Activated B cell treated with CpG ODN at 0.5 μM for 24 hours (primary cell): ENCODE results near the gene GPR143. TPM values are rescaled to one million over a fixed set of nuclear protein-coding genes. Genes with fewer than 3 reads are reported as not detected.

Source experiments
- ATAC-seq: fragments of 200-7000 bp; cut with Tn5 transposase; one replicate; pipeline ENCODE4 v1.10.0; 2021; ENCODE audit warnings: low read depth, mild to moderate bottlenecking, moderate library complexity
- CTCF ChIA-PET: fragments of 350-600 bp; sonication (Branson Sonifier 250); formaldehyde crosslinking; loops from one replicate; lab custom pipeline; 2021; ENCODE audit warnings: antibody characterized with exemption; lab: Charles Lee
- POLR2A ChIA-PET: fragments of 350-600 bp; sonication (Branson Sonifier 250); formaldehyde crosslinking; loops from one replicate; lab custom pipeline; 2021; ENCODE audit warnings: antibody characterized with exemption; lab: Charles Lee
- DNase-seq: peaks from one replicate; pipeline ENCODE4 v3.0.0; 2022
- H3K27ac Mint-ChIP-seq: one replicate; pipeline ENCODE4 v1.8.0; 2020; ENCODE audit warnings: mixed read lengths
- H3K27me3 Mint-ChIP-seq: one replicate; pipeline ENCODE4 v1.8.0; 2021; ENCODE audit warnings: mixed read lengths
- H3K36me3 Mint-ChIP-seq: one replicate; pipeline ENCODE4 v1.8.0; 2021; ENCODE audit warnings: low read depth, mixed read lengths
- H3K4me1 Mint-ChIP-seq: one replicate; pipeline ENCODE4 v1.8.0; 2021; ENCODE audit warnings: mixed read lengths
- H3K4me3 Mint-ChIP-seq: one replicate; pipeline ENCODE4 v1.8.0; 2020; ENCODE audit warnings: mild to moderate bottlenecking, mixed read lengths
- H3K9me3 Mint-ChIP-seq: one replicate; pipeline ENCODE4 v1.8.0; 2020; ENCODE audit warnings: mixed read lengths
- CTCF ChIP-seq: fragments of 200-600 bp; IDR thresholded peaks from one replicate; pipeline ENCODE4 v1.8.0; 2022; ENCODE audit warnings: antibody characterized with exemption, mild to moderate bottlenecking
- intact Hi-C: fragments of 100-400 bp; cut with micrococcal nuclease; formaldehyde crosslinking; loops from one replicate; pipeline ENCODE4 v1.15.1; 2024
- total RNA-seq: library from RNA; stranded (reverse); gene quantifications from 2 replicates; pipeline ENCODE4 v1.2.3, GENCODE V29; 2022

GPR143 gene
- total RNA-seq, 1 donor from 2014 or later = not detected

GRCh38 chrX:9749146-9749692 lies 16.4 kb downstream of the GPR143 start:
- Mint-ChIP-seq H3K27ac (no peak overlapping the region), H3K4me1 (peaks cover 4% of the 10 kb centered on the region), H3K9me3 (peaks cover 4% of the 10 kb centered on the region), H3K4me3 (no peak overlapping the region), H3K27me3 (peaks cover 2% of the 10 kb centered on the region), H3K36me3 (peaks cover 4% of the 10 kb centered on the region)
- ATAC-seq (no peak), DNase-seq (no peak)
- intact Hi-C loops = no loop called here
- POLR2A ChIA-PET = no interaction called here
- CTCF ChIA-PET = no interaction called here
- no peak for TF ChIP-seq CTCF

- TF ChIP-seq CTCF = no peak
- Mint-ChIP-seq H3K9me3 (peaks cover 4% of the 10 kb centered on the region), H3K4me3 (no peak overlapping the region), H3K27me3 (peaks cover 2% of the 10 kb centered on the region), H3K4me1 (peaks cover 4% of the 10 kb centered on the region), H3K27ac (no peak overlapping the region), H3K36me3 (peaks cover 4% of the 10 kb centered on the region)
- intact Hi-C loops = no loop called here
- DNase-seq (no peak), ATAC-seq (no peak)
- ChIA-PET POLR2A (no interaction called here), CTCF (no interaction called here)
Observed at GRCh38 chrX:9747644-9748043, 18.0 kb downstream of the GPR143 start.

- ATAC-seq = no peak
- Mint-ChIP-seq H3K36me3 (peaks cover 4% of the 10 kb centered on the region), H3K4me3 (no peak overlapping the region), H3K27me3 (peaks cover 2% of the 10 kb centered on the region), H3K4me1 (peaks cover 4% of the 10 kb centered on the region), H3K9me3 (peaks cover 4% of the 10 kb centered on the region), H3K27ac (no peak overlapping the region)
- POLR2A ChIA-PET = interaction anchor here (0.7 kb wide), 1 partner anchor 408 kb away, joined by 6 read pairs; no protein-coding TSS in a partner anchor
- CTCF ChIA-PET = no interaction called here
- TF ChIP-seq CTCF = no peak
- no peak for DNase-seq
- intact Hi-C loops = no loop called here
Observed at GRCh38 chrX:9746148-9746888, 19.3 kb downstream of the GPR143 start.

GRCh38 chrX:9745417-9746115 lies 20.1 kb downstream of the GPR143 start:
- ChIA-PET CTCF (no interaction called here), POLR2A (no interaction called here)
- Mint-ChIP-seq H3K36me3 (peaks cover 4% of the 10 kb centered on the region), H3K9me3 (peaks cover 4% of the 10 kb centered on the region), H3K4me1 (peaks cover 4% of the 10 kb centered on the region), H3K27ac (no peak overlapping the region), H3K27me3 (peaks cover 2% of the 10 kb centered on the region), H3K4me3 (no peak overlapping the region)
- ATAC-seq = no peak
- intact Hi-C loops = no loop called here
- no peak for TF ChIP-seq CTCF
- DNase-seq = no peak

- no peak for ATAC-seq
- DNase-seq = no peak
- ChIA-PET CTCF (no interaction called here), POLR2A (no interaction called here)
- no peak for TF ChIP-seq CTCF
- Mint-ChIP-seq H3K9me3 (no peaks in the 10 kb centered on the region), H3K4me1 (no peaks in the 10 kb centered on the region), H3K27ac (no peak overlapping the region), H3K36me3 (no peaks in the 10 kb centered on the region), H3K4me3 (no peak overlapping the region), H3K27me3 (peaks cover 2% of the 10 kb centered on the region)
- intact Hi-C loops = no loop called here
Observed at GRCh38 chrX:9739130-9739529, 26.5 kb downstream of the GPR143 start.
